Left lung (tissue), 14 donors: ENCODE data around the gene SPATA20. TPM values are rescaled to one million over a fixed set of nuclear protein-coding genes. Genes with fewer than 3 reads are reported as not detected.

Experiments used
- ATAC-seq: fragments of 200-7000 bp; cut with Tn5 transposase; one replicate; pipeline ENCODE4 v1.9.1; 2020; ENCODE audit warnings: moderate library complexity
- DNase-seq, 4 donors: peaks; one replicate each; pipeline ENCODE4 v3.0.0-alpha.2; 2013 to 2020
- H3K27ac ChIP-seq, 2 donors: fragments of 200-600 bp; sonication (generic) in 1 of 2; one replicate each; pipeline versions ENCODE4 v1.5.0 to v1.8.0; 2020 to 2021
- H3K27me3 ChIP-seq, 2 donors: fragments of 200-600 bp; sonication (generic) in 1 of 2; one replicate each; pipeline versions ENCODE4 v1.5.0 to v1.8.0; 2020 to 2021
- H3K36me3 ChIP-seq, 2 donors: fragments of 200-600 bp; sonication (generic) in 1 of 2; one replicate each; pipeline versions ENCODE4 v1.5.0 to v1.8.0; 2020 to 2021
- H3K4me1 ChIP-seq, 2 donors: fragments of 200-600 bp; one replicate each; pipeline ENCODE4 v1.8.0; 2021
- H3K4me3 ChIP-seq, 2 donors: fragments of 200-600 bp; sonication (generic) in 1 of 2; one replicate each; pipeline versions ENCODE4 v1.5.0 to v1.8.0; 2020 to 2021; ENCODE audit warnings: mild to moderate bottlenecking in 1 of 2
- H3K9me3 ChIP-seq, 2 donors: fragments of 200-600 bp; sonication (generic) in 1 of 2; one replicate each; pipeline versions ENCODE4 v1.5.0 to v1.8.0; 2020 to 2021
- intact Hi-C, 2 donors: fragments of 100-400 bp; cut with DNase I; formaldehyde crosslinking; loops; one replicate each; pipeline versions ENCODE4 v1.11.2 to v1.14.2; 2022
- long read RNA-seq, 12 donors: library from polyadenylated mRNA in 2 of 12; unstranded in 2 of 12; transcript quantifications; one replicate each; pipeline ENCODE4 v2.0.0 and lab custom pipeline, GENCODE V29; 2019 to 2026
- polyA plus RNA-seq, 6 donors: library from polyadenylated mRNA; unstranded; fragments of 120-200 nt; gene quantifications; one replicate each; pipeline ENCODE4 v1.2.1, GENCODE V29; 2013; ENCODE audit not compliant: insufficient read length in 6 of 6
- total RNA-seq, 2 donors: library from RNA; stranded (reverse); fragmentation: NEBNext Ultra II Directional; extraction: Animal tissue kit (Norgen Biotek cat#: 25700); gene quantifications; one replicate each; pipeline ENCODE4 v1.2.1, GENCODE V29; 2021
- TF ChIP-seq, protein P1 (sequence below), 2 donors: fragments of 200-600 bp; sonication (generic) in 1 of 2; IDR thresholded peaks; one replicate each; pipeline versions ENCODE4 v1.5.0 to v1.8.0; 2021; ENCODE audit warnings: antibody characterized with exemption in 2 of 2
- donor health status: DM: no; HTN: yes; CAD: no.
- donor health status: DM: no; HTN: no; CAD: no.

Gene SPATA20
- total RNA-seq (10 to 100 TPM; 37.6 to 57.2 TPM), polyA plus RNA-seq (10 to 100 TPM; 41.1 to 60.5 (median 47.7) TPM)
- long read RNA-seq, donor 1, partial matches to known transcripts, result 88 of 89 reads
- long read RNA-seq, donor 1, other reads (novel, unspliced or antisense), result 0 of 89 reads
- long read RNA-seq, donor 2, partial matches to known transcripts, result 29 of 31 reads
- long read RNA-seq, donor 2, other reads (novel, unspliced or antisense), result 0 of 31 reads
- long read RNA-seq, donor 3, partial matches to known transcripts, result 55 of 63 reads
- long read RNA-seq, donor 3, other reads (novel, unspliced or antisense), result 0 of 63 reads
- long read RNA-seq, donor 4, transcript SPATA20-201 (17 exons, 2,719 nt), result minor isoform, 7 of 28 reads
- long read RNA-seq, donor 4, transcript SPATA20-205 (17 exons, 2,734 nt), result major isoform, 10 of 28 reads
- long read RNA-seq, donor 4, partial matches to known transcripts, result 7 of 28 reads
- long read RNA-seq, donor 4, other reads (novel, unspliced or antisense), result 4 of 28 reads
- long read RNA-seq, donor 5, partial matches to known transcripts, result 50 of 52 reads
- long read RNA-seq, donor 5, other reads (novel, unspliced or antisense), result 0 of 52 reads
- long read RNA-seq, donor 6, partial matches to known transcripts, result 27 of 32 reads
- long read RNA-seq, donor 6, other reads (novel, unspliced or antisense), result 0 of 32 reads
- long read RNA-seq, donor 7, partial matches to known transcripts, result 20 of 24 reads
- long read RNA-seq, donor 7, other reads (novel, unspliced or antisense), result 0 of 24 reads
- long read RNA-seq, donor 8, partial matches to known transcripts, result 29 of 34 reads
- long read RNA-seq, donor 8, other reads (novel, unspliced or antisense), result 0 of 34 reads
- long read RNA-seq, donor 9, result 0 reads
- long read RNA-seq, donor 10, transcript SPATA20-201 (17 exons, 2,719 nt), result minor isoform, 5 of 26 reads
- long read RNA-seq, donor 10, transcript SPATA20-205 (17 exons, 2,734 nt), result major isoform, 10 of 26 reads
- long read RNA-seq, donor 10, partial matches to known transcripts, result 6 of 26 reads
- long read RNA-seq, donor 10, other reads (novel, unspliced or antisense), result 3 of 26 reads
- long read RNA-seq, donor 11, result 0 reads
- long read RNA-seq, donor 12, partial matches to known transcripts, result 41 of 45 reads
- long read RNA-seq, donor 12, other reads (novel, unspliced or antisense), result 0 of 45 reads

DNA sequence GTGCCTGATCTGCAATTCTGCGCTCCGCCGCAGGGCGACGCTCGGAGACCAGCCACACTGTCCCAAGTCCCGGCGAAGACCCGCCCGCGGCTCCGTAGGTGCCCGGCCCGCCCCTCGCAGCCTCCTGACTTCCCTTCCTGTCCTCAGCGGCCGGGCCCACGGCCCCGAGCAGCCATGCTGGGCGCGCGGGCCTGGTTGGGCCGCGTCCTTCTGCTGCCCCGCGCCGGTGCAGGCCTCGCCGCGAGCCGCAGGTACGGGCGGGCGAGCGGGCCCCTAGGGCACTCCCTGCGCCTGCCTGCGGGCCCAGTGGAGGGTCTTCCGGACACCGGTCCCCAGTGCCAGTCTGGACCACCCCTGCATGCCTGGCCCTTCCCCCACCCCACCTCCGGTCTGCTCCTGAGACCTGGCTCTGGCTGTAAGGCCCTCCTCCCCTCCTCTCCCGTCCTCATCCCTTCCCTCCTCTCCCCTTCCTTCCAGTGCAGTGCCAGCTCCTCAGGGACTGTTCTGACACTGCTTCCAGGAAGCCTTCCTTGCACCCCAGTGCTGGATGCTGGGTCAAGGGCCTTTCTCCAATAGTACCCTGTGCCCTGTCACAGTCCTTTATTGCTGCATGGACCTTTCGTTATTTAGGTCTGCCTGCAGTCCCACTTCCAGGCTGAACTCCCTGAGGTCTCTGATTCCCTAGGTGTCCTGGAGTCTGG lies at the start of gene SPATA20:
Gene SPATA20, plus strand, starts transcription at position 140 of the 701 bp plus-strand sequence. Its CDS starts 35 bp downstream, at position 175.
- ATAC-seq, result peak; percentile 83
- Histone ChIP-seq H3K4me1 (peaks cover 14 to 30% of the 10 kb centered on the region in 2 donors), H3K9me3 (no peaks in the 10 kb centered on the region), H3K27me3 (no peaks in the 10 kb centered on the region), H3K4me3 (peak within 1 kb of the TSS; percentile 53 to 54), H3K36me3 (no peaks in the 10 kb centered on the region), H3K27ac (peak within 1 kb of the TSS; percentile 70 to 72)
- DNase-seq, result peak; percentile 83 to 98 (median 93)
- intact Hi-C loops, result loop anchor here in 1 of 2 donors (10.0 kb wide), 1 partner anchor 408 kb away; no protein-coding TSS in a partner anchor
- TF ChIP-seq, protein P1, sequence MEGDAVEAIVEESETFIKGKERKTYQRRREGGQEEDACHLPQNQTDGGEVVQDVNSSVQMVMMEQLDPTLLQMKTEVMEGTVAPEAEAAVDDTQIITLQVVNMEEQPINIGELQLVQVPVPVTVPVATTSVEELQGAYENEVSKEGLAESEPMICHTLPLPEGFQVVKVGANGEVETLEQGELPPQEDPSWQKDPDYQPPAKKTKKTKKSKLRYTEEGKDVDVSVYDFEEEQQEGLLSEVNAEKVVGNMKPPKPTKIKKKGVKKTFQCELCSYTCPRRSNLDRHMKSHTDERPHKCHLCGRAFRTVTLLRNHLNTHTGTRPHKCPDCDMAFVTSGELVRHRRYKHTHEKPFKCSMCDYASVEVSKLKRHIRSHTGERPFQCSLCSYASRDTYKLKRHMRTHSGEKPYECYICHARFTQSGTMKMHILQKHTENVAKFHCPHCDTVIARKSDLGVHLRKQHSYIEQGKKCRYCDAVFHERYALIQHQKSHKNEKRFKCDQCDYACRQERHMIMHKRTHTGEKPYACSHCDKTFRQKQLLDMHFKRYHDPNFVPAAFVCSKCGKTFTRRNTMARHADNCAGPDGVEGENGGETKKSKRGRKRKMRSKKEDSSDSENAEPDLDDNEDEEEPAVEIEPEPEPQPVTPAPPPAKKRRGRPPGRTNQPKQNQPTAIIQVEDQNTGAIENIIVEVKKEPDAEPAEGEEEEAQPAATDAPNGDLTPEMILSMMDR (IDR thresholded peaks at IDR 0.05), result peak; percentile 96 to 99

DNA sequence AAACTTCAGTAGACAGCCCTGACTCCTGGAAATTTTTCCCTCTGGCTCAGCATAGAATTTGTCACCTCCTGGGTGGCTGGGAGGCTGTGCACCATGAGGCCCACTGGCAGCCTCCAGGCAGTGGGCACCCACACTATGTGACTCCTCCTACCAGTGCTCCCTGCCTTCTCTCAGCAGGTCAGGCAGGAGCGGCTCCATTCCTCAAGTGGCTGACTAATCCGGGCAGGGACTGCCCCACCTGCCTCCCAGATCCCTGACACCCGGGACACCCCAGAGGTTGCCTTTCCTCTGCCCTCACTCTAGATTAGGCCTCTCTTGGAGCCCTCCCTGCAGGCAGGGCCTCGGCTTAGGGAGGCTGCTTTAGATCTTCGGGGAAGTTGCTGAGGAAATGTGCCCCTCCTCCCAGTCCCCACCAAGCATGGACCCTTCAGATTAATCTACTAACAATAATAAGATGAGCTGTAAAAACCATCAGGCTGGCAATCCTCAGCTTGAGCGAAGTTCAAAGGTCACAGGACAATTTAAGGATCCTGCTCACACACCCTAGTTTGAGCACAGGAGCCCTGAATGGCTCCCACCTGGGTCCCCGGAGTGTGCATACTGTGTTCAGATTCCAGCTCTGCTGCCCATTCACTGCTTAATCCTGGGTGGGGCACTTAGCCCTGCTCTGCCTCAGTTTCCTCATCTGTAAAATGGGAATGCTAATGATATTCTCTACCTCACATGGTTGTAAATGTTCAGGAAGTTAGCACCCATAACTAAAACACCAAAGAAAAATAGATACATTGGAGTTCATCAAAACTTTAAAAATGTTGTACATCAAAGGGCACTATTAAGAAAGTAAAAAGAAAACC lies 48.7 kb upstream of the SPATA20 start:
- H3K27me3 ChIP-seq, result no peaks in the 10 kb centered on the region
- H3K4me1 ChIP-seq, result no peaks in the 10 kb centered on the region
- intact Hi-C loops, result no loop called here
- H3K27ac ChIP-seq, result no peak overlapping the region
- peak in 2 of 4 donors; percentile 56 to 82 for DNase-seq
- H3K9me3 ChIP-seq, result no peaks in the 10 kb centered on the region
- no peak overlapping the region for H3K4me3 ChIP-seq
- TF ChIP-seq, protein P1 (IDR thresholded peaks at IDR 0.05), result no peak
- peak; percentile 98 for ATAC-seq
- no peaks in the 10 kb centered on the region for H3K36me3 ChIP-seq

DNA sequence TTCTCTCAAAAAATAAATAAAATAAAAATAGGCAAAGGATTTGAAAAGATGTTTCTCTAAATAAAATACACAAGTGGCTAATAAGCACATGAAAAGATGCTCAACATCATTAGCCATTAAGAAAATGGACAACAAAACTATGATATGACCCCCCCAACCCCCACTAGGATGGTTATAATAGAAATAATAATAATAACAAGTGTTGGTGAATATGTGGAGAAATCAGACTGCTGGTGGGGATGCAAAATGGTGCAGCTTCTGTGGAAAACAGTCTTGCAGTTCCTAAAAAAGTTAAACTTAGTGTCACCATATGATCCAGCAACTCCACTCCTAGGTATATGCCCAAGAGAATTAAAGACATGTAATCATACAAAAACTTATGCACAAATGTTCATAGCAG lies 47.7 kb upstream of the SPATA20 start:
- DNase-seq (no peak), ATAC-seq (no peak)
- Histone ChIP-seq H3K27ac (no peak overlapping the region), H3K27me3 (no peaks in the 10 kb centered on the region), H3K4me1 (no peaks in the 10 kb centered on the region), H3K4me3 (no peak overlapping the region), H3K36me3 (no peaks in the 10 kb centered on the region), H3K9me3 (no peaks in the 10 kb centered on the region)
- TF ChIP-seq, protein P1 (IDR thresholded peaks at IDR 0.05), result no peak
- intact Hi-C loops, result no loop called here

DNA sequence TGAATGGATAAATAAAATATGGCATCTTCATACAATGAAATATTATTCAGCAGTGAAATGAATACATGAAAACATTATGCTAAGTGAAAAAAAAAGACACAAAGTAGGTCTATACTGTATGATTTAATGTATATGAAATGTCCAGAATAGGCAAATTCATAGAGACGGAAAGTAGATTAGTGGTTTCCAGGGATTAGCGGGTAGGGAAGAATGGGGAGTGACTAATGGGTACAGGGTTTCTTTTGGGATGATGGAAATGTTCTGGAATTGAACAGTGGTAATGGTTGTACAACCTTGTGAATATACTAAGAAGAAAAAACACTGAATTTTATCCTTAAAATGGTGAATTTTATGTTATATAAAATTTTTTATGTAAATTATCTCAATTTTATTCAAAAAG lies 47.3 kb upstream of the SPATA20 start:
- DNase-seq, result no peak
- no peaks in the 10 kb centered on the region for H3K36me3 ChIP-seq
- TF ChIP-seq, protein P1 (IDR thresholded peaks at IDR 0.05), result no peak
- H3K9me3 ChIP-seq, result no peaks in the 10 kb centered on the region
- no peak overlapping the region for H3K27ac ChIP-seq
- no peak for ATAC-seq
- H3K4me3 ChIP-seq, result no peak overlapping the region
- H3K4me1 ChIP-seq, result no peaks in the 10 kb centered on the region
- H3K27me3 ChIP-seq, result no peaks in the 10 kb centered on the region
- intact Hi-C loops, result no loop called here
